ENCODE data around the gene ALDH3A2.

DNA sequence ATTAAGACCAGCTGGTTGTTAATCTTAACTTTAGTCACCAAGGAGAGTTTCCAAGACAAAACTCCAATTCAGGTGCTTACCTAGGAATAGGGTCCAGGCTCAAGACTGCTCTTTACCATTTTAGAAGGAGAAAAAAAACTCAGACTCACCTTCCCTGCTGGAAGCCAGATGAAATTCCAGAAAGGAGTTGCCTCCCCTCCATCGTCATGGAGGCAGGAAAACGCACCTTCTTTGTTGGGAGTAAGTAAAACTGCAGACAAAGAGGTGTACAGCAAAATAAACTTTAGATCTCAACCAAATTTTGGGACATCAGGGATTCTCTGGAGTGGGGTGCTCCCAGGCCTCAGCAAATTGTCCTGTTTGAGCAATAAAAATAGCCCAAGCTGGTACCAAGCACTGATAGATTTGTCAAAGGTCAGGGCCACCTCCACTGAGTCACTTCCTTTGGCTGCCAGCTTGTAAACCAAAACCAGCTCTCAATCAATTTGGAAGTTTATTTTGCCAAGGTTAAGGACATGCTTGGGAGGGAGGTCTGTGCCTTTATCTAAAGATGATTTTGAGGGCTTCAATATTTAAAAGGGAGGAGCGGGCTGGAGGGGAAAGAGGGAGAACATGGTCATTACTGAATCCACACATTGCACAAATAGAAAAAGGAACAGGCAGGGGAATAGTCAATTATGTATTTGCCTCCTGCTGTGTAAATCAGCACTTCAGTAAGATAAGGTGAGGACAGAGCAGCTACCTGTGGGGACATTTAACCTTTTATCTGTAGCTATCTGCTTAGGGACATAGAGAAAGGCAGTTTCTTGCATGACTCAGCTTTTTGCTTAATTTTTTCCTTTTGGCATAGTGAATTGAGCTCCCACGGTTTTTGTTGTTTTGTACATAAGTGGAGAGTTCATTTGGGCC is 1.5 kb upstream of the ALDH3A2 start:
- TF ChIP-seq, protein P1, sequence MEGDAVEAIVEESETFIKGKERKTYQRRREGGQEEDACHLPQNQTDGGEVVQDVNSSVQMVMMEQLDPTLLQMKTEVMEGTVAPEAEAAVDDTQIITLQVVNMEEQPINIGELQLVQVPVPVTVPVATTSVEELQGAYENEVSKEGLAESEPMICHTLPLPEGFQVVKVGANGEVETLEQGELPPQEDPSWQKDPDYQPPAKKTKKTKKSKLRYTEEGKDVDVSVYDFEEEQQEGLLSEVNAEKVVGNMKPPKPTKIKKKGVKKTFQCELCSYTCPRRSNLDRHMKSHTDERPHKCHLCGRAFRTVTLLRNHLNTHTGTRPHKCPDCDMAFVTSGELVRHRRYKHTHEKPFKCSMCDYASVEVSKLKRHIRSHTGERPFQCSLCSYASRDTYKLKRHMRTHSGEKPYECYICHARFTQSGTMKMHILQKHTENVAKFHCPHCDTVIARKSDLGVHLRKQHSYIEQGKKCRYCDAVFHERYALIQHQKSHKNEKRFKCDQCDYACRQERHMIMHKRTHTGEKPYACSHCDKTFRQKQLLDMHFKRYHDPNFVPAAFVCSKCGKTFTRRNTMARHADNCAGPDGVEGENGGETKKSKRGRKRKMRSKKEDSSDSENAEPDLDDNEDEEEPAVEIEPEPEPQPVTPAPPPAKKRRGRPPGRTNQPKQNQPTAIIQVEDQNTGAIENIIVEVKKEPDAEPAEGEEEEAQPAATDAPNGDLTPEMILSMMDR (IDR thresholded peaks at IDR 0.05): no peak
- TF ChIP-seq EZH2phosphoT487 (IDR thresholded peaks at IDR 0.05) (no peak), EZH2 (IDR thresholded peaks at IDR 0.05) (no peak)

Measured in neural progenitor cell (in vitro differentiated cells).